Fibroblast of pulmonary artery (primary cell): Measurements from ENCODE around the gene KLHL12.

Experiments used
- DNase-seq: peaks from one replicate; pipeline ENCODE4 v3.0.0-alpha.2; 2010; ENCODE audit warnings: low read depth
- H3K4me3 ChIP-seq: replicated peaks from 2 replicates; pipeline ENCODE4 v1.5.1; 2011; ENCODE audit warnings: low read depth, mild to moderate bottlenecking, control low read depth, low read length, moderate library complexity
- TF ChIP-seq, protein P1 (sequence below): IDR thresholded peaks from 2 replicates; pipeline ENCODE4 v1.5.1; 2011; ENCODE audit warnings: mild to moderate bottlenecking, control low read depth, low read length, inconsistent platforms; ENCODE audit errors: missing control alignments

KLHL12 gene

DNA sequence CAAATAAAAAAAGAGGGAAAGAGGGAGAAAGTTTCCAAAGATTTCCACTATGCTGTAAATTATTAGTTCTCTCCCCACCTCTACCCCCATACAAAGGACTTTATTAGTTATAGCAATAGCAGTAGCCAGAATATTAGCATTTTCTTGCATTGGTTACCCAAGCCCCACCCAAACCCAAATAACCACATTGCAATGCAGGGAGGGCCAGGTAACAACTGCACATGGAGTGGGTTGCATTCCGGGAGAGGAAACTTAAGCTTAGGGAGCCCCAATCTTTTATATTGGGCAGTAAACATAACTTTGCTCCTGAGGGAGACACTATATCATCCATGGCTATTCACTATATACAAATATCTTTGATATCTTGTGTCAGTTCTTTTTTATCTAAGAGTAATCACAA, 25.1 kb upstream of the KLHL12 start:
- no peak overlapping the region for H3K4me3 ChIP-seq
- TF ChIP-seq, protein P1, sequence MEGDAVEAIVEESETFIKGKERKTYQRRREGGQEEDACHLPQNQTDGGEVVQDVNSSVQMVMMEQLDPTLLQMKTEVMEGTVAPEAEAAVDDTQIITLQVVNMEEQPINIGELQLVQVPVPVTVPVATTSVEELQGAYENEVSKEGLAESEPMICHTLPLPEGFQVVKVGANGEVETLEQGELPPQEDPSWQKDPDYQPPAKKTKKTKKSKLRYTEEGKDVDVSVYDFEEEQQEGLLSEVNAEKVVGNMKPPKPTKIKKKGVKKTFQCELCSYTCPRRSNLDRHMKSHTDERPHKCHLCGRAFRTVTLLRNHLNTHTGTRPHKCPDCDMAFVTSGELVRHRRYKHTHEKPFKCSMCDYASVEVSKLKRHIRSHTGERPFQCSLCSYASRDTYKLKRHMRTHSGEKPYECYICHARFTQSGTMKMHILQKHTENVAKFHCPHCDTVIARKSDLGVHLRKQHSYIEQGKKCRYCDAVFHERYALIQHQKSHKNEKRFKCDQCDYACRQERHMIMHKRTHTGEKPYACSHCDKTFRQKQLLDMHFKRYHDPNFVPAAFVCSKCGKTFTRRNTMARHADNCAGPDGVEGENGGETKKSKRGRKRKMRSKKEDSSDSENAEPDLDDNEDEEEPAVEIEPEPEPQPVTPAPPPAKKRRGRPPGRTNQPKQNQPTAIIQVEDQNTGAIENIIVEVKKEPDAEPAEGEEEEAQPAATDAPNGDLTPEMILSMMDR, result no peak
- no peak for DNase-seq

DNA sequence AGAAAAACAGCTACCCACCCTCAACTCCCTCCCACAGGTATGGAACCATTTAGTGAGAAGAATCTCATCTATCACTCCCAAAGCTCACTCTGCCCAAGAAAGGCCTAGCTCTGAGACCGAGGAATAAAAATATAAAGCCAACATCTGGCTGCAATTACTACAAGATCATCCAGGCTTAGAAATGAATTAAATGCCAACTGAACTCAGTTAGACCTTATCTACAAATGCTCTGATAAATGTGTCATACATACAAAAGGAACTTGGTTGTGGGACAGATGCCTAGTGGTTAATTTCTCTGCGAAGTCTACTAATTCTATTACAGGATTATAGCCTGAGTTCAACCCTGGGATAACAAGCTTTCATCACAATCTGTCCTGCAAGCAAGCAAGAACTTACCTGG, 24.4 kb upstream of the KLHL12 start:
- TF ChIP-seq, protein P1, result no peak
- DNase-seq, result no peak
- no peak overlapping the region for H3K4me3 ChIP-seq

DNA sequence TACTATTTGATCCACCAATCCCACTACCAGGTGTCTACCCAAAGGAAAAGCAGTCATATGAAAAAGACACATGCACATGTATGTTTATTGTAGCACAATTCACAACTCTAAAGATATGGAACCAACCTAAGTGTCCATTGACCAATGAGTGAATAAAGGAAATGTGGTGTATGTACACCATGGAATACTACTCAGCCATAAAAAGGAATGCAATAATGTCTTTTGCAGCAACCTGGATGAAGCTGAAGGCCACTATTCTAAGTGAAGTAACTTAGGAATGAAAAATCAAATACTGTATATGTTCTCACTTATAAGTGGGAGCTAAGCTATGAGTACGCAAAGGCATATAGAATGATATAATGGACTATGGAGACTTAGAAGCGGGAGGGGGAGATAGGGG, 18.4 kb upstream of the KLHL12 start:
- DNase-seq, result no peak
- TF ChIP-seq, protein P1, result no peak
- no peak overlapping the region for H3K4me3 ChIP-seq

DNA sequence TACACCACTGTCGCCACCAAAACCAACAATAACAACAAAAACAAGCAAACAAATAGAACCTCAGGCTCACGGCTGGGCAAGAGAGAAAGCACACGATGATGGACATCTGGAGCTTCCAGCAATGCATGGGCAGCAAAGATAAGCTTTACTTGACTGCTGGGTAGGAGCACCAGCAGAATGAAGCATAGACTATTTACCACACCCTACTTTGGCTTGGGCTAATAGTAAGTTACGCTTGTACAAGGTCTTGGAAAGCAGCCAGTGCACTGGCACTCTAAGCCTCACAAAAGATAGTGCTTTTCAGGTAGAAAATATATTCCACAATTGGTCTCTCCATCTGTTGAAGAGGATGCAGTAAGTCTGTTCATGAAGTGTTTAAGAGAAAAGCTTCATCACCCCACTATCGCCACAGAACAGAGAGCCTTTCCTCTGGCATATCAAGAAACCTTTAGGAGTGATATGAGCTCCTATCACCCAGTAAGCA, 17.4 kb upstream of the KLHL12 start:
- no peak overlapping the region for H3K4me3 ChIP-seq
- TF ChIP-seq, protein P1, result no peak
- no peak for DNase-seq

DNA sequence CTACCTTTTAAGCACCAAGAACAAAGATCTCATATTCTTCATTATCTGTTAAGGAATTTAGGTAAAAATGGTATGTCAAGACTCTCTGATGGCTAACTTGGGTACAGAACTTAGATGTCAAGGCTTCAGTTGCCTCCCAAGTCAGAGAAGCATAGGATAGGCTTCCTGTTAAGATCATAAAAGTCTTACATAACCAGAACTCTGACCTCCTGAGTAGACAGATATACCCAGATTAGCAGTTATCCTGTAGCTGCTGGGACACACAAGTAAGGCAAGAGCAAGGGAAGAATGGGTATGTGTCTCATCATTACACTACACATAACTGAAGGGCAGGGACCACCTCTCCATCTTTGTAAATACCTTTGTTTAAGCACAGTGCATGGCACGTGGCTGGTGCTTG, 15.4 kb upstream of the KLHL12 start:
- TF ChIP-seq, protein P1, result no peak
- no peak for DNase-seq

DNA sequence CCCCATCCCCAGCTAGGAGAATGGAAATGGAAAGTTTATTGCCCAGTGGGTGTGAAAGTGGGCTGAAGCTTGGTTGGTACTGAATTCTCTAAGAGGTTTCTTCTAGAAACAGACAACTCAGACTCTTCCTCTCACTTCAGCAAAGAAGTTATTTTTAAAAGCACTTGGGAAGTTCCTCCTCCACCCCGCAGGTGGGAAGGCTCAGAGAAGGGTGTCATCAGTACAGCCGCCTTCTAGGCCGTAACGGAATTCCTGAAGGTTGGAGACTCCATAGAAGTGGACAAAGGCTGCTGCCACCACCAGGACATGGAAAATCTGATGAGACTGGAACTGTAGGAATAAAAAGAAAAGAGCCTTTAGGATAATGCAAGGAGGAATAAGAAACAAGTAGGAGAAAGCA, 14.3 kb upstream of the KLHL12 start:
- H3K4me3 ChIP-seq, result no peak overlapping the region
- no peak for DNase-seq
- TF ChIP-seq, protein P1, result no peak

More for the DNA sequence above, 15.4 kb upstream of the KLHL12 start:
- no peak overlapping the region for H3K4me3 ChIP-seq

DNA sequence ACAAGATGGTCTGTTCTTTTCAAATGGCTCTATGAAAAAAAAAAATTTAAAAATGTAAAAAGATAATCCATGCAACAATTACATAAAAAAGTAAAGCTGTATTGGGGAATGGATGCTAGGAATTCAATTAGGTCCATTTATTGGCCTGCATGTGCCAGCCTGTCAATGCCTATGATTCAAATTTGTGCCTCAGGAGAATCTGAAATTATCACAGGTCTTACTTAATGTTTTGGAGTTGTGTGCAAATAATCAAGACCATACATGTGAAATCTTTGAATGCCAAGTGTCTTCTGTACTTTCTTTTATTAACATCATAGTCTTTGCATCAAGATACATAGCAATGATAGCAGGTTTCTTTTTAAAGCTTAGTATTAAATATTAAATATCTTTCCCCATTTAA, 13.5 kb upstream of the KLHL12 start:
- TF ChIP-seq, protein P1, result no peak
- DNase-seq, result no peak
- H3K4me3 ChIP-seq, result no peak overlapping the region
